Measurements from ENCODE around the gene ANXA1. TPM values are rescaled to one million over a fixed set of nuclear protein-coding genes. Genes with fewer than 3 reads are reported as not detected.
A peak's percentile ranks its signal among the peaks of the same experiment; 100 is the strongest.

ANXA1 gene
- total RNA-seq, 1 experiment from 2014 or later: 6.6 TPM

- H3K27me3 ChIP-seq (ENCODE audit: control insufficient read depth, insufficient read depth, low read length): no peaks in the 10 kb centered on the region
- no peaks in the 10 kb centered on the region for H3K36me3 ChIP-seq (replicated peaks; ENCODE audit: control insufficient read depth, insufficient read depth, low read length)
- no peak overlapping the region for H3K4me3 ChIP-seq (ENCODE audit: insufficient read depth, low read depth, low read length)
- peak; percentile 5 for DNase-seq
Observed at GRCh38 chr9:73132034-73132776, 19.5 kb upstream of the ANXA1 start.

DNA sequence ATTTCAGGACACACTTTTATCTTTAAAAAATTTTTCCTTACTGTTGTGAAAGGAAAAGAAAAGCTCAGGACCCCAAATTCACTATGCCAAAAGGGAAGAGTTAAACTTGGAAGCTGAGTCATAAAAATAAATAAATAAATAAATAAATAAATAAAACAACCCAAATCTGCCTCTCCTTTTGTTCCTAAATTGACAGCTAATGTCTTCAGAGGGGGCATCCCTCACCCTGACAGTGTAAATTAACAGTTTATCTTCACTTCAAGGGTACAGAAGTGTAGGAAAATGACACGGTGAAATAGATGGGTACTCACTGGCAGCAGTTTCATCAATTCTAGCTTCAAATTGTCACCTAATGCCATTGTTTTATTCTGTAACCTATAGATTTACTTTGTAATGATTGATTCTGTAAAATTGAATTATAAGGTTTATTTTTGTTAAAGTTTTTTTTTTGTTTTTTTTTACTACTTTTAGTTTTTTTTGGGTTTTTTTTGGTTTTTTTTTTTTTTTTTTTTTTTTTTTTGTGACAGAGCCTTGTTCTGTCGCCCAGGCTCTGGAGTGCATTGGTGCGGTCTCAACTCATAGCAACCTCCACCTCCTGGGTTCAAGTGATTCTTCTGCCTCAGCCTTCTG is 18.5 kb upstream of the ANXA1 start:
- Histone ChIP-seq H3K36me3 (replicated peaks; ENCODE audit: control insufficient read depth, insufficient read depth, low read length) (no peaks in the 10 kb centered on the region), H3K27me3 (ENCODE audit: control insufficient read depth, insufficient read depth, low read length) (no peaks in the 10 kb centered on the region), H3K4me3 (ENCODE audit: insufficient read depth, low read depth, low read length) (no peak overlapping the region)
- no peak for DNase-seq

DNA sequence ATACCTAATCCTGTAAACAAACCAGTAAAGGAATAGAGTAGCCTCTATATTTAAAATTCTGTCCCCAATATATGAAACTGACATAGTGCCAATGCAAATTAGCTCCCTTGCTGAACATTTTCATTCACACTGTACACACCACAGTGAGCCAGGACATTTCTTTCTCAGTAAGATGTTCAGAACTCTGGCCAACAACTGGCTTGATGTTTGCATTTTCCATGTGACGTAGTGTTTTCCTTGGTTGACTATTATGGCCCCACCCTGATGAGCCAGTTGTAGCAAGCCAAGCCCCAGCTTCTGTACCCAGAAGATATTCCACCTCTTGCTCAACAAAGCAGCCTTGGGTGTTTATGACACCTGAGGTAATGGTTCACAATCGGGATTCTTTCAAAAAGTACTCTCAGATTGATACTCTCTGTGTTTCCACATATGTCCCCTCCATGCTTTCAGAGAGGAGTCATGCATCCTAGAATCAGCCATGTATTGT is 17.7 kb upstream of the ANXA1 start:
- DNase-seq: no peak
- H3K36me3 ChIP-seq (replicated peaks; ENCODE audit: control insufficient read depth, insufficient read depth, low read length): no peaks in the 10 kb centered on the region
- no peak overlapping the region for H3K4me3 ChIP-seq (ENCODE audit: insufficient read depth, low read depth, low read length)

DNA sequence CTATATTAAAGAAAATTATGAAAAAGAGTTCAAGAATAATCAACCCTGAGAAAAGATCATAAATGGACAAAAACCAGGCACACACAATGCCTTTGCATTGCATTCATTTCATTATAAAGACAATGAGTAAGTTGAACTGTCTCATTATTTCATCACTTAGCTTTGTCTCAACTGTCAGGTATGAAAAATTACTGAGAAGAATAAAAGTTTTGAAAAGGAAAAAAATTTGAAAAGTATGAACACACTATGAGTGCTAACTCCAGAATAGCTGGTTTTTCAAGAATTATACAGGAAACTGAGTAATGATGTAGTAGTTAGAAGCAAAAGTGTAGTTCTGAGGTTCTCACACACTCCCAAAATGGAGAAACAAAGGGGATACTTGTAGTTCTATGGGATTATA is 16.3 kb upstream of the ANXA1 start:
- DNase-seq: no peak
- no peaks in the 10 kb centered on the region for H3K36me3 ChIP-seq (replicated peaks; ENCODE audit: control insufficient read depth, insufficient read depth, low read length)
- no peaks in the 10 kb centered on the region for H3K27me3 ChIP-seq (ENCODE audit: control insufficient read depth, insufficient read depth, low read length)
- H3K4me3 ChIP-seq (ENCODE audit: insufficient read depth, low read depth, low read length): no peak overlapping the region

More for the DNA sequence above, 17.7 kb upstream of the ANXA1 start:
- no peaks in the 10 kb centered on the region for H3K27me3 ChIP-seq (ENCODE audit: control insufficient read depth, insufficient read depth, low read length)

DNA sequence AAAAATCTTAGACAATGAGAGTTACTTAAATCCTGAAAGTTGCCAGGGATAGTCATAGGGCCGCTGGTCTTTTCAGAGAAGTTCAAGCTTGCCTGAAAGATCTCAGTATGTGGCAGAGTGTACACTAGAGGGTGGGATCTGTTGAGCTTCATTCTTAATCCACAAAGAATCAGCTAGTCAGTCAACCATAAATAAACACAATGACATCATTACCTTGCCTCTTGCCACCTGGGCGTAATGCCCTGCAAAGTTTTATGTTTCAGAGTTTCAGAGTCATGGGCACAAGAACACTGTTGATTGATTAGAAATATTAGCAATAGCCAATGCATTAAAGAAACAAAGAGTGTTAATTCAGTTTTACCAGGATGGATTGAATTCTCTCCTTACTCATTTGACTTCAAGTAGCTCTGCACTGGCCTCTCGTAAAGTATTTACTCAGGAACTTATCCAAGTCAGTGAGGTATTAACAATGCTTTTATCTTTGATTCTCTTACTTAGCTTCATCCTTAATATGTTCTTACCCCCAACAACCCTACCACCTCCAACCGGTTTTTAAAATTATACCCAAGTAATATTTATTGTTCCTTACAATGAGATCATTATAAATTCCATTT is 14.3 kb upstream of the ANXA1 start:
- no peak for DNase-seq
- Histone ChIP-seq H3K27me3 (ENCODE audit: control insufficient read depth, insufficient read depth, low read length) (no peaks in the 10 kb centered on the region), H3K4me3 (ENCODE audit: insufficient read depth, low read depth, low read length) (no peak overlapping the region), H3K36me3 (replicated peaks; ENCODE audit: control insufficient read depth, insufficient read depth, low read length) (no peaks in the 10 kb centered on the region)

DNA sequence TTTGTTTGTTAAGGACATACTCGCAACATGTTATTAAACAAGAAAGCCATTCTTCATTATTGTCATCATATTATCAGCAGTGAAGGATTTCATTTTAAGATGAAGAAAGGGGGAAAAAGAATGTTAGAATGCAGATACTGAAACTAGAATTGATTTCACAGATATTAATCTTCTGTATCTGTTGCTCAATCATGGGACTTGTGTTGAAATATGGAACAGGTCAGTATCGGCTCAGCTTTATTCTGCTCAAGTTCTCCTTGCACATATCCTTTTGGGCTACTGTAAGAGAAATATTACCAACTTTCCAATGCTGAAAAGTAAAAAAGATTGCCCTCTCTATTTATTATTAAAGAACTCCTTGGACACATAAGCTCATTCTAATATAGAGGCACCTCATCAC is 13.8 kb upstream of the ANXA1 start:
- Histone ChIP-seq H3K36me3 (replicated peaks; ENCODE audit: control insufficient read depth, insufficient read depth, low read length) (no peaks in the 10 kb centered on the region), H3K4me3 (ENCODE audit: insufficient read depth, low read depth, low read length) (no peak overlapping the region)

DNA sequence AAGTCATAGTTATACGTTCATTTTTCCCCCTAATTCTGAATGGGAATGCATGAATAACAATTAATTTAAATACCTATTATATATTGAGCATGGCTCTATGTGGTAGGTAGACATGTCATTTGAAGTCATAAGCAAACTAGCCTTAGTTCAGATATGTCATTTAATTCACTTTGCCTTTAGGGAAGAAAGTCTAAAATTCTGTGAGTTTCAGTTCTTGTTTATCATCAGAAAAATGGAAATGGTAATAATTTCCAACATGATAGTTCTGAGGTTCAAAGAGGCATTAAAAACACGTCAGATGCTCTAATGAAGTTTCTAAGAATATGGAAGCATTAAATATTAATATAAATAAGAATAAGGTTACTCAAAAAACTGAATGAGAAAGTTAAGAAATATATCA is 13.1 kb upstream of the ANXA1 start:
- Histone ChIP-seq H3K27me3 (ENCODE audit: control insufficient read depth, insufficient read depth, low read length) (no peaks in the 10 kb centered on the region), H3K4me3 (ENCODE audit: insufficient read depth, low read depth, low read length) (no peak overlapping the region), H3K36me3 (replicated peaks; ENCODE audit: control insufficient read depth, insufficient read depth, low read length) (no peaks in the 10 kb centered on the region)
- no peak for DNase-seq

More for the DNA sequence above, 13.8 kb upstream of the ANXA1 start:
- H3K27me3 ChIP-seq (ENCODE audit: control insufficient read depth, insufficient read depth, low read length): no peaks in the 10 kb centered on the region
- no peak for DNase-seq

- Histone ChIP-seq H3K4me3 (ENCODE audit: insufficient read depth, low read depth, low read length) (no peak overlapping the region), H3K36me3 (replicated peaks; ENCODE audit: control insufficient read depth, insufficient read depth, low read length) (no peaks in the 10 kb centered on the region)
- no peak for DNase-seq
Observed at GRCh38 chr9:73141282-73141681, 10.4 kb upstream of the ANXA1 start.

GRCh38 chr9:73143711-73144328 is 7.8 kb upstream of the ANXA1 start:
- Histone ChIP-seq H3K27me3 (ENCODE audit: control insufficient read depth, insufficient read depth, low read length) (no peaks in the 10 kb centered on the region), H3K4me3 (ENCODE audit: insufficient read depth, low read depth, low read length) (no peak overlapping the region), H3K36me3 (replicated peaks; ENCODE audit: control insufficient read depth, insufficient read depth, low read length) (no peaks in the 10 kb centered on the region)
- DNase-seq: peak; percentile 6

More at GRCh38 chr9:73141282-73141681, 10.4 kb upstream of the ANXA1 start:
- H3K27me3 ChIP-seq (ENCODE audit: control insufficient read depth, insufficient read depth, low read length): no peaks in the 10 kb centered on the region

- Histone ChIP-seq H3K4me3 (ENCODE audit: insufficient read depth, low read depth, low read length) (no peak overlapping the region), H3K36me3 (replicated peaks; ENCODE audit: control insufficient read depth, insufficient read depth, low read length) (no peaks in the 10 kb centered on the region), H3K27me3 (ENCODE audit: control insufficient read depth, insufficient read depth, low read length) (no peaks in the 10 kb centered on the region)
- DNase-seq: no peak
Observed at GRCh38 chr9:73146111-73146815, 5.4 kb upstream of the ANXA1 start.

DNA sequence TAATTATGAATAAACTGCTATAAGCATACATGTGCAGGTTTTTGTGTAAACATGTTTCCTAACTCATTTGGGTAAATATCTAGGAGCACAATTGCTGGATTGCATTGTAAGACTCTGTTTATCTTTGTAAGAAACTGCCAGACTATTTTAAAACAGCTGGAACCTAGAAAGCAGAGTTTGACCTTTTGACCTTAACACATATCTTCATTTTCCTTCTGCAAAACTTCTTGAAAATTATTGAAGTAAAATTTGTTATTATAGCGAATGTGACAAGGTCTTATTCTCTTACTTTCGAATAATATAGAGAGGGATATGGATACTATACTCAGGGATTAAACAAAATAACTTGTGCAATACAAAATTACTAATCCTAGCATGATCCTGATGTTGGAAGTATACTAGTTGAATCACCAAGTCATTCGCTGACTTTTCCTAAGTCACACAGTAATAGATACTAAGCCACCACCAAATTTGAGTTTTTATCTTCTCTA is 3.2 kb upstream of the ANXA1 start:
- no peaks in the 10 kb centered on the region for H3K36me3 ChIP-seq (replicated peaks; ENCODE audit: control insufficient read depth, insufficient read depth, low read length)
- H3K27me3 ChIP-seq (ENCODE audit: control insufficient read depth, insufficient read depth, low read length): no peaks in the 10 kb centered on the region
- H3K4me3 ChIP-seq (ENCODE audit: insufficient read depth, low read depth, low read length): no peak overlapping the region
- DNase-seq: no peak

- H3K36me3 ChIP-seq (replicated peaks; ENCODE audit: control insufficient read depth, insufficient read depth, low read length): no peaks in the 10 kb centered on the region
- no peak for DNase-seq
- H3K4me3 ChIP-seq (ENCODE audit: insufficient read depth, low read depth, low read length): no peak overlapping the region
- H3K27me3 ChIP-seq (ENCODE audit: control insufficient read depth, insufficient read depth, low read length): no peaks in the 10 kb centered on the region
Observed at GRCh38 chr9:73149371-73150067, 2.1 kb upstream of the ANXA1 start.

DNA sequence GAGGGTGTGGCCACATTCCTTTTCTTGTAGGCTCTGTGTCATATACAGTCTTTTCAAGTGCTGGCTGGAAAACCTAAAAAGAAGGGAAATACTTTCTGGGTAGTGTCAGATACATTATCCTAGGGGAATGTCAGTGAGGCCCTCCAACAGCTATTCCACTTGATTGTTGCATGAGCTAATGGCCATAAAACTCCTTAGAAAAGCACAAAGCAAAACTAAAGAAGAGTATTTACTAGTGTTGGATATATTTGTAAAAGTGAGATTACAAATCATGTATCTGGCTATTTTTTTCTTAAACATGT is 829 bp downstream of the ANXA1 start:
- no peak for DNase-seq
- Histone ChIP-seq H3K27me3 (ENCODE audit: control insufficient read depth, insufficient read depth, low read length) (no peaks in the 10 kb centered on the region), H3K36me3 (replicated peaks; ENCODE audit: control insufficient read depth, insufficient read depth, low read length) (no peaks in the 10 kb centered on the region), H3K4me3 (ENCODE audit: insufficient read depth, low read depth, low read length) (no peak overlapping the region)

GRCh38 chr9:73152953-73153352 is 1.3 kb downstream of the ANXA1 start:
- Histone ChIP-seq H3K36me3 (replicated peaks; ENCODE audit: control insufficient read depth, insufficient read depth, low read length) (no peaks in the 10 kb centered on the region), H3K27me3 (ENCODE audit: control insufficient read depth, insufficient read depth, low read length) (no peaks in the 10 kb centered on the region), H3K4me3 (ENCODE audit: insufficient read depth, low read depth, low read length) (no peak overlapping the region)
- no peak for DNase-seq
